Hepatocyte (in vitro differentiated cells): ENCODE data around the gene PPM1B. TPM values are rescaled to one million over a fixed set of nuclear protein-coding genes. Genes with fewer than 3 reads are reported as not detected.
"Not testable (repeated sequence)": the region's sequence is repeated elsewhere in the genome, so short reads cannot be mapped to it uniquely, and the experiment has no call there.

Source experiments
- DNase-seq: peaks from one replicate; pipeline ENCODE4 v3.0.0-alpha.2; 2016; ENCODE audit warnings: low spot score
- H2AFZ ChIP-seq: fragments of 200-600 bp; sonication (generic); 2 replicates; pipeline ENCODE4 v1.6.0; 2016; ENCODE audit warnings: antibody characterized with exemption, mild to moderate bottlenecking
- H3K27ac ChIP-seq: fragments of 200-600 bp; sonication (generic); 2 replicates; pipeline ENCODE4 v1.5.1; 2016; ENCODE audit warnings: mild to moderate bottlenecking
- H3K27me3 ChIP-seq: fragments of 200-600 bp; sonication (generic); 2 replicates; pipeline ENCODE4 v1.6.1; 2016
- H3K36me3 ChIP-seq: fragments of 200-600 bp; sonication (generic); replicated peaks from 2 replicates; pipeline ENCODE4 v1.5.1; 2016; ENCODE audit warnings: low read depth; ENCODE audit not compliant: insufficient read depth
- H3K4me1 ChIP-seq: fragments of 200-600 bp; sonication (generic); 2 replicates; pipeline ENCODE4 v1.5.1; 2016; ENCODE audit warnings: mild to moderate bottlenecking, moderate library complexity; ENCODE audit not compliant: insufficient read depth
- H3K4me2 ChIP-seq: fragments of 200-600 bp; sonication (generic); 2 replicates; pipeline ENCODE4 v1.6.0; 2016
- H3K4me3 ChIP-seq: fragments of 200-600 bp; sonication (generic); 2 replicates; pipeline ENCODE4 v1.5.1; 2016; ENCODE audit warnings: mild to moderate bottlenecking
- H3K79me2 ChIP-seq: fragments of 200-600 bp; sonication (generic); 2 replicates; pipeline ENCODE4 v1.6.0; 2017; ENCODE audit warnings: mild to moderate bottlenecking
- H3K9me2 ChIP-seq: fragments of 200-600 bp; sonication (generic); replicated peaks from 2 replicates; pipeline ENCODE4 v1.6.0; 2017; ENCODE audit warnings: mild to moderate bottlenecking; ENCODE audit not compliant: insufficient read depth
- H3K9me3 ChIP-seq: fragments of 200-600 bp; sonication (generic); 2 replicates; pipeline ENCODE4 v1.5.1; 2016; ENCODE audit warnings: low read depth, mild to moderate bottlenecking
- H4K20me1 ChIP-seq: fragments of 200-600 bp; sonication (generic); 2 replicates; pipeline ENCODE4 v1.6.0; 2016; ENCODE audit warnings: mild to moderate bottlenecking; ENCODE audit not compliant: insufficient read depth, poor library complexity, severe bottlenecking
- CTCF ChIP-seq: fragments of 200-600 bp; sonication (generic); IDR thresholded peaks from 2 replicates; pipeline ENCODE4 v1.5.1; 2016; ENCODE audit warnings: antibody characterized with exemption, mild to moderate bottlenecking; ENCODE audit not compliant: poor library complexity
- EZH2 ChIP-seq: fragments of 200-600 bp; sonication (generic); IDR thresholded peaks from 2 replicates; pipeline ENCODE4 v1.6.1; 2016; ENCODE audit warnings: antibody characterized with exemption, mild to moderate bottlenecking, borderline replicate concordance
- EZH2phosphoT487 ChIP-seq: fragments of 200-600 bp; sonication (generic); IDR thresholded peaks from one replicate; pipeline ENCODE4 v1.6.1; 2018; ENCODE audit warnings: antibody characterized with exemption, mild to moderate bottlenecking, low read depth, moderate library complexity; ENCODE audit not compliant: unreplicated experiment, severe bottlenecking
- WGBS: methylation state at CpG from one replicate; pipeline ENCODE4 v1.1.6; 2016; ENCODE audit warnings: low lambda C conversion rate; ENCODE audit errors: missing lambda C conversion rate; 5-methylcytosine and 5-hydroxymethylcytosine counted together
- polyA plus RNA-seq: library from polyadenylated mRNA; unstranded; fragments of >200 nt; fragmentation: Nextera tagmentation; extraction: Ambion mirVana; gene quantifications from 2 replicates; pipeline ENCODE4 v1.2.1, GENCODE V29; 2016
- total RNA-seq: library from RNA; depleted of rRNA; stranded (reverse); fragments of >200 nt; gene quantifications from 2 replicates; pipeline ENCODE4 v1.2.3, GENCODE V29; 2014

Gene PPM1B
- total and polyA plus RNA-seq, 2 experiments from 2014 or later = 39.1 to 49.1 TPM

DNA sequence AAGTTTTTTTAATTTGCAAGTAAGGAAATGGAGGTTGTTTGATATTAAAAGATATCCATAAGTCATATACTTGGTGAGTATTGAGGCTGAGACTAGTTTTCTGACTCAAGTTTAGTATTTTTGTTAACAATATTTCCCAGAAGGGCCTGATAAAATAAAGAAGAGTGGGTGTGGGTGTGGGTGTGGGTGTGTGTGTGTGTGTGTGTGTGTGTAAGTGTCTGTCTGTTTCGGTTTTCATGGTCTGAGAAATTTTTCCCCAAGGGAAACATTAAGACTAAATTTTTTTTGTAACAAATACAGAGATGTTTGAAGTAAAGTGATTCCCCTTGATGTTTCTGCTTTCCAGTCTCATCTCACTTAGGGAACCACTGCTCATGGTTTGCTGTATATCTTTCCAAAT is 36.5 kb downstream of the PPM1B start:
- DNase-seq = no peak
- Histone ChIP-seq H3K27me3 (no peaks in the 10 kb centered on the region), H3K4me1 (no peaks in the 10 kb centered on the region), H3K9me3 (no peaks in the 10 kb centered on the region), H3K36me3 (no peaks in the 10 kb centered on the region), H3K4me2 (no peak overlapping the region), H3K4me3 (no peak overlapping the region), H3K27ac (no peak overlapping the region), H4K20me1 (peaks cover 27% of the 10 kb centered on the region), H3K9me2 (no peaks in the 10 kb centered on the region), H3K79me2 (peaks cover 78% of the 10 kb centered on the region), H2AFZ (no peak overlapping the region)
- TF ChIP-seq EZH2phosphoT487 = no peak
- TF ChIP-seq EZH2 = no peak
- no peak for TF ChIP-seq CTCF
- whole genome bisulfite sequencing = 82% methylated on average over 1 of the region's 1 CpG

DNA sequence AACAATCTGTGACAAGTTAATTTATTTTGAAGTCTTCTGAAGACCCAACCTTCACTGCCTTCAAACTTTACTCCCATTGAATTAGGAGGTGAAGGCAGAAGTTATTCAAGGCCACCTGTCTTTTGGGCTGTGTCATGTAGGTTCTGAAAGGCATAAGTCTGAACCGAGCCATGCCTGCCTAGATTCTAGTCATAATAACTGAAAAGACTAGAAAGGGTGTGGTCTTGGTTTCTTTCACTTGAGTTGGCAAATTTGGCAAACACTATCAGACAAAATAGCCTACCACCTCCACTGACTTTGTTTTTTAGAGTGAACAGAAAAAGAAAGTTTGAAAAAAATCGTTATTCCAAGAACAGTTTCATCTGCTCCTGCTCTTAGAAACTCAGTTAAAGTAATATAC is 38.4 kb downstream of the PPM1B start:
- Histone ChIP-seq H3K4me3 (no peak overlapping the region), H2AFZ (no peak overlapping the region), H3K36me3 (no peaks in the 10 kb centered on the region), H3K4me1 (no peaks in the 10 kb centered on the region), H4K20me1 (peaks cover 17% of the 10 kb centered on the region), H3K4me2 (no peak overlapping the region), H3K9me2 (no peaks in the 10 kb centered on the region), H3K9me3 (no peaks in the 10 kb centered on the region), H3K27ac (no peak overlapping the region), H3K79me2 (peaks cover 61% of the 10 kb centered on the region), H3K27me3 (no peaks in the 10 kb centered on the region)
- WGBS = 100% methylated on average over 2 of the region's 2 CpGs
- no peak for DNase-seq
- TF ChIP-seq EZH2 = no peak
- no peak for TF ChIP-seq EZH2phosphoT487
- no peak for TF ChIP-seq CTCF

DNA sequence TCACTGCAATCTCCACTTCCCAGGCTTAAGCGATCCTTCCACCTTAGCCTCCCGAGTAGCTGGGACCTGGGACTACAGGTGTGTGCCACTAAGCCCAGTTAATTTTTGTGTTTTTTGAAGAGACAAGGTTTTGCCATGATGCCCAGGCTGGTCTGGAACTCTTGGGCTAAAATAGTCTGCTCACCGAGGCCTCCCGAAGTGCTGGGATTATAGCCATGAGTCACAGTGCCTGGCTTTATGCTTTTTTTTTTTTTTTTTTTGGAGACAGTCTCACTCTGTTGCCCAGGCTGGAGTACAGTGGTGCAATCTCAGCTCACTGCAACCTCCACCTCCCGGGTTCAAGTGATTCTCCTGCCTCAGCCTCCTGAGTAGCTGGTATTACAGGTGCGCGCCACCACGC is 39.0 kb downstream of the PPM1B start:
- Histone ChIP-seq H3K79me2 (peaks cover 60% of the 10 kb centered on the region), H4K20me1 (peaks cover 20% of the 10 kb centered on the region)
- H3K27ac ChIP-seq, H3K9me3 ChIP-seq, H3K4me3 ChIP-seq, H2AFZ ChIP-seq, H3K4me2 ChIP-seq, H3K4me1 ChIP-seq, H3K9me2 ChIP-seq, H3K36me3 ChIP-seq, H3K27me3 ChIP-seq, DNase-seq: not testable (repeated sequence)
- 94% methylated on average over 8 of the region's 8 CpGs for WGBS

- H3K9me3 ChIP-seq = no peaks in the 10 kb centered on the region
- H3K36me3 ChIP-seq = no peaks in the 10 kb centered on the region
- H3K9me2 ChIP-seq = no peaks in the 10 kb centered on the region
- no peaks in the 10 kb centered on the region for H3K27me3 ChIP-seq
- H2AFZ ChIP-seq = no peak overlapping the region
- no peak for TF ChIP-seq EZH2
- TF ChIP-seq CTCF = no peak
- no peak for TF ChIP-seq EZH2phosphoT487
- H3K79me2 ChIP-seq = peaks cover 52% of the 10 kb centered on the region
- no peaks in the 10 kb centered on the region for H3K4me1 ChIP-seq
- H3K4me2 ChIP-seq = no peak overlapping the region
- no peak overlapping the region for H3K27ac ChIP-seq
- DNase-seq = no peak
- no peak overlapping the region for H3K4me3 ChIP-seq
- 98% methylated on average over 2 of the region's 2 CpGs for WGBS
- peaks cover 6% of the 10 kb centered on the region for H4K20me1 ChIP-seq
Observed at GRCh38 chr2:44210362-44210761, 41.7 kb downstream of the PPM1B start.
